GM12878 (cell line): Measurements from ENCODE around the gene ZNF426. TPM values are rescaled to one million over a fixed set of nuclear protein-coding genes. Genes with fewer than 3 reads are reported as not detected.
"Not testable (repeated sequence)": the region's sequence is repeated elsewhere in the genome, so short reads cannot be mapped to it uniquely, and the experiment has no call there.

Experiments used
- ATAC-seq: fragments of 200-7000 bp; cut with Tn5 transposase; 3 replicates; pipeline ENCODE4 v1.9.1; 2020; ENCODE audit warnings: mild to moderate bottlenecking, moderate library complexity
- BruUV-seq: library from RNA; stranded (reverse); fragments of 400-500 nt; replicated peaks from 2 replicates; lab custom pipeline; 2021; lab: Mats Ljungman, UMichigan
- CTCF ChIA-PET: fragments of 300-600 bp; sonication (Branson Sonifier 250); formaldehyde crosslinking; extraction: SDS; loops from one replicate; lab custom pipeline; 2021; ENCODE audit warnings: inconsistent platforms; lab: Yijun Ruan, JAX
- POLR2A ChIA-PET: fragments of 350-600 bp; formaldehyde crosslinking; extraction: SDS; loops from one replicate; lab custom pipeline; 2021; ENCODE audit warnings: inconsistent platforms; lab: Charles Lee
- RAD21 ChIA-PET: fragments of 300-600 bp; sonication (Branson Sonifier 250); formaldehyde crosslinking; loops from one replicate; lab custom pipeline; 2023; ENCODE audit warnings: antibody characterized with exemption; ENCODE audit not compliant: unreplicated experiment; lab: Charles Lee
- SMC1A ChIA-PET: fragments of 300-600 bp; sonication (Branson Sonifier 250); formaldehyde crosslinking; loops from one replicate; lab custom pipeline; 2023; ENCODE audit not compliant: unreplicated experiment, uncharacterized antibody; lab: Charles Lee
- DNase-seq: peaks from one replicate; pipeline ENCODE4 v3.0.0-alpha.2; 2011; ENCODE audit warnings: low read depth, low spot score
- FAIRE-seq: peaks from 3 replicates; lab custom pipeline; 2011; peaks lifted over from hg19 to GRCh38; lab: Jason Lieb, UNC
- H2AFZ ChIP-seq: 2 replicates; pipeline ENCODE4 v1.6.0; 2011; ENCODE audit warnings: low read depth, low read length, control low read depth; ENCODE audit not compliant: control insufficient read depth
- H3K27ac ChIP-seq: 2 replicates; pipeline ENCODE4 v1.5.1; 2011; ENCODE audit warnings: control low read depth; ENCODE audit not compliant: control insufficient read depth, insufficient read depth
- H3K27me3 ChIP-seq, 2 experiments: replicated peaks in 1 of 2; 2 replicates each; pipeline versions ENCODE4 v1.6.0 to v1.6.1; 2011; ENCODE audit warnings: low read length in 1 of 2; ENCODE audit not compliant: control insufficient read depth in 2 of 2, insufficient read depth in 2 of 2
- H3K36me3 ChIP-seq, 2 experiments: 2 replicates each; pipeline ENCODE4 v1.5.1; 2011; ENCODE audit warnings: low read length in 1 of 2; ENCODE audit not compliant: control insufficient read depth in 2 of 2, insufficient read depth in 2 of 2
- H3K4me1 ChIP-seq: 2 replicates; pipeline ENCODE4 v1.6.1; 2011; ENCODE audit warnings: mild to moderate bottlenecking, low read length, moderate library complexity, mixed read lengths; ENCODE audit not compliant: control insufficient read depth, insufficient read depth
- H3K4me2 ChIP-seq: 2 replicates; pipeline ENCODE4 v1.6.0; 2011; ENCODE audit warnings: control low read depth; ENCODE audit not compliant: control insufficient read depth, insufficient read depth
- H3K4me3 ChIP-seq: fragments of 200-600 bp; sonication (generic); 2 replicates; pipeline ENCODE4 v1.5.1; 2016
- H3K79me2 ChIP-seq: 2 replicates; pipeline ENCODE4 v1.6.0; 2011; ENCODE audit warnings: low read length; ENCODE audit not compliant: control insufficient read depth, insufficient read depth
- H3K9ac ChIP-seq: 2 replicates; pipeline ENCODE4 v1.8.0; 2011; ENCODE audit warnings: low read length, control low read depth, mixed read lengths; ENCODE audit not compliant: control insufficient read depth, insufficient read depth
- H3K9me3 ChIP-seq: replicated peaks from 3 replicates; pipeline ENCODE4 v1.5.1; 2011; ENCODE audit warnings: mild to moderate bottlenecking, low read length; ENCODE audit not compliant: control insufficient read depth, insufficient read depth
- H4K20me1 ChIP-seq: 2 replicates; pipeline ENCODE4 v1.6.0; 2011; ENCODE audit not compliant: control insufficient read depth, insufficient read depth
- MYB ChIP-seq: fragments of 150-350 bp; IDR thresholded peaks from 2 replicates; pipeline ENCODE4 v1.6.1; 2014; ENCODE audit warnings: mild to moderate bottlenecking, low read depth, low read length, borderline replicate concordance
- ZNF207 ChIP-seq: fragments of 450-650 bp; IDR thresholded peaks from 2 replicates; pipeline ENCODE4 v1.6.1; 2014; ENCODE audit warnings: antibody characterized with exemption, mild to moderate bottlenecking, borderline replicate concordance
- WGBS: methylation state at CpG from one replicate; pipeline ENCODE4 v1.1.6; 2016; ENCODE audit warnings: low lambda C conversion rate; ENCODE audit not compliant: insufficient replicate concordance, insufficient coverage; ENCODE audit errors: missing lambda C conversion rate; 5-methylcytosine and 5-hydroxymethylcytosine counted together
- in situ Hi-C: fragments of 300-500 bp; cut with MboI; formaldehyde crosslinking; loops from 9 replicates; pipeline ENCODE4 v1.14.3; 2018; ENCODE audit warnings: mixed read lengths
- intact Hi-C: fragments of 100-400 bp; cut with micrococcal nuclease; formaldehyde crosslinking; loops from one replicate; pipeline ENCODE4 v1.14.2; 2022; ENCODE audit not compliant: unreplicated experiment
- polyA plus RNA-seq, 11 experiments: library from polyadenylated mRNA; depleted of rRNA in 4 of 11; unstranded in 6 of 11; stranded (reverse) in 5 of 11; fragments of >200 nt; fragmentation: Nextera tagmentation in 4 of 11; fragmentation: Illumina TruSeq in 1 of 11; extraction: Ambion mirVana in 4 of 11; extraction: Trizol in 1 of 11; gene quantifications; 1 replicate in 1 of 11; 2 replicates in 10 of 11; pipeline versions ENCODE4 v1.2.1 to v1.2.3, GENCODE V29; 2011 to 2016; ENCODE audit warnings: inconsistent platforms in 2 of 11, missing spikeins in 2 of 11, low read depth in 1 of 11
- total RNA-seq, 4 experiments: library from RNA; depleted of rRNA in 3 of 4; stranded (reverse); fragments of >200 nt in 3 of 4; fragmentation: Illumina TruSeq in 1 of 4; extraction: Trizol in 1 of 4; gene quantifications; 2 replicates each; pipeline versions ENCODE4 v1.2.1 to v1.2.3, GENCODE V29; 2013 to 2021

ZNF426 gene
- total and polyA plus RNA-seq, 10 of the 15 experiments (the other 5 are each of a cell fraction or from before 2014, with no cell fraction given): 3.0 to 11.3 (median 6.8) TPM

- intact Hi-C loops, ATAC-seq: not testable (repeated sequence)
Observed at GRCh38 chr19:9539201-9539600, 756 bp upstream of the ZNF426 start.

GRCh38 chr19:9535934-9536333 is 2.5 kb downstream of the ZNF426 start:
- Histone ChIP-seq H2AFZ (no peak overlapping the region), H3K4me3 (no peak overlapping the region), H3K9ac (no peak overlapping the region), H3K79me2 (peaks cover 6% of the 10 kb centered on the region), H3K27me3 (no peaks in the 10 kb centered on the region), H3K4me1 (no peaks in the 10 kb centered on the region; the same call in 1 of the 2 replicates), H3K27ac (no peak overlapping the region), H3K36me3 (peaks cover 5 to 18% of the 10 kb centered on the region in 2 experiments), H3K9me3 (peaks cover 18% of the 10 kb centered on the region), H4K20me1 (no peaks in the 10 kb centered on the region), H3K4me2 (no peak overlapping the region)
- in situ Hi-C loops (no loop called here), intact Hi-C loops (no loop called here)
- ChIA-PET RAD21 (no interaction called here), POLR2A (no interaction called here), SMC1A (no interaction called here), CTCF (no interaction called here)
- ATAC-seq (no peak), FAIRE-seq (no peak), DNase-seq (no peak)
- WGBS: 80% methylated on average over 4 of the region's 4 CpGs
- no TSS peak for BruUV-seq
- TF ChIP-seq ZNF207: no peak
- TF ChIP-seq MYB: no peak

More at GRCh38 chr19:9539201-9539600, 756 bp upstream of the ZNF426 start:
- H2AFZ ChIP-seq: peak overlapping the region; percentile 90; the same call in 1 of the 2 replicates
- POLR2A ChIA-PET, H3K79me2 ChIP-seq, SMC1A ChIA-PET, CTCF ChIA-PET, H3K9me3 ChIP-seq, H3K4me1 ChIP-seq, H3K9ac ChIP-seq, H3K27me3 ChIP-seq, RAD21 ChIA-PET, H4K20me1 ChIP-seq, FAIRE-seq, H3K36me3 ChIP-seq, in situ Hi-C loops, DNase-seq, BruUV-seq: not testable (repeated sequence)
- peak overlapping the region; percentile 87 for H3K27ac ChIP-seq
- 94% methylated on average over 6 of the region's 6 CpGs for WGBS
- peak overlapping the region; percentile 90; the same call in 1 of the 2 replicates for H3K4me3 ChIP-seq
- 0 out of 2 replicates have a peak overlapping the region, but pooled peaks have one; percentile 69 for H3K4me2 ChIP-seq
